DMS153 treated with DMSO at 0.1 percent for 48 hours (cell line): ENCODE results near the gene NRTN.
"Not testable (repeated sequence)": the region's sequence is repeated elsewhere in the genome, so short reads cannot be mapped to it uniquely, and the experiment has no call there.

ENCODE experiments used
- DNase-seq: peaks from one replicate; lab custom pipeline; 2025; ENCODE audit not compliant: unreplicated experiment; lab: John Stamatoyannopoulos, UW

The NRTN gene, protein sequence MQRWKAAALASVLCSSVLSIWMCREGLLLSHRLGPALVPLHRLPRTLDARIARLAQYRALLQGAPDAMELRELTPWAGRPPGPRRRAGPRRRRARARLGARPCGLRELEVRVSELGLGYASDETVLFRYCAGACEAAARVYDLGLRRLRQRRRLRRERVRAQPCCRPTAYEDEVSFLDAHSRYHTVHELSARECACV

DNA sequence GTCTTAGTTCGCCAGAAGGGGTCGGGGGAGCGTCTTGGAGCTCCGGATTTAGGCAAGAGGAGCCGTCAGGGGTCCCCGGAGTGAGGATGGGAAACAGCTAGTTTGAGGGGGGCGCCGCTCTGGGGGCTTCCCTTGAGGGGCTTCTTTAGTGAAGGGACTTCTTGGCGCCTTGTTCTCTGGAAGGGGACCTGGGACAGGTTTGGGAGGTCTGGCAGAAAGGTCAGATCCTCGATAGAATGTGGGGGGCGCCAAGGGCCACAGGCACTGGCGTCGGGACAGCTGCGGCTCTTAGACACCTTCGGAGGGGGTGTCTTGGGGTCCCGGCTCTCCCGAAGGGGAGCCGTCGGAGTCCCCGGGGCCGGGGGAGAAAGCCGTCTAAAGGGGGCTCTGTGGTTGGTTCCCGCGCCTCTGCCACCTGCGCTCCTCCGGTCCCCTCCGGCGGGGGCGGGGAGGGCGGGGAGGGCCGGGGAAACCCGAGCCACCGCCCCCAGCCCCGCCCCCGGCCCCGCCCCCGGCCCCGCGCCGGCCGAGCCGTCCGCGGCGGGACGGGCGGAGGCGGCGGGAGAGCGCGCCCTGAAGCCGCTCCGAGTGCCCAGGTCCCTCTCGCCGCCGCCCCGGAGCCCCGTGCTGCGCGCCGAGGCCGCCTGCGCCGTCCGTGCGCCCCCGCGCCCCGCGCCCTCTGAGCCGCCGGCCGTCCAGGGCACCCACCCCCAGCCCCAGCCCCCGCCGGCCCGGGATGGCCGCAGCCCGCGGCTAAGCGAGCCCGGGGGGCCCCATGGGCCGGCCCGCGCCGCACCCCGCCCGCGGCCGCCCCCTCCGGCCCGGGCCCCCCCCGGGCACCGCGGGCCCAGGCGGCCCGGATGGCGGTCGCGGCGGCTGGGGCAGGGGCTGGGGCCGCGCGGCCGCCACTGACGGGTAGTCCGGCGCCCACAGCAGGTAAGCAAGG lies at the start of gene NRTN:
Gene NRTN, plus strand, starts transcription at position 552 of the 946 bp plus-strand sequence. CDS start 19,099 bp downstream, outside the sequence.
- no peak for DNase-seq

DNA sequence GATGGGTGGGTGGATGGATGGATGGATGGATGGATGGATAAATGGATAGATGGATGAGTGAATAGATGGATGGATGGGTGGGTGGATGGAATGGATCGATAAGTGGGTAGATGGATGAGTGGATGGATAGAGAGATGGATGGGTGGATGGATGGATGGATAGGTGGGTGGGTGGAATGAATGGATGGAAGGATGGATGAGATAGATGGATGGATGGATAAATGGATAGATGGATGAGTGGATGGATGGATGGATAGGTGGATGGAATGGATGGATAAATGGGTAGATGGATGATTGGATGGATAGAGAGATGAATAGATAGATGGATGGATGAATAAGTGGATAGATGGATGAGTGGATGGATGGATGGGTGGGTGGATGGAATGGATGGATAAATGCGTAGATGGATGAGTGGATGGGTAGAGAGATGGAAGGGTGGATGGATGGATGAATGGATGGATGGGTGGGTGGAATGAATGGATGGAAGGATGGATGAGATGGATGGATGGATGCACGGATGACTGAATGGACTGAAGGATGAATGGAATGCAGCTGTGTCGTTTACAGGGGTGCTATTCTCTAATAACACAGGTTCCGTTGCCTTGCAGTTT lies 42.2 kb upstream of the NRTN start:
- DNase-seq, result no peak

DNA sequence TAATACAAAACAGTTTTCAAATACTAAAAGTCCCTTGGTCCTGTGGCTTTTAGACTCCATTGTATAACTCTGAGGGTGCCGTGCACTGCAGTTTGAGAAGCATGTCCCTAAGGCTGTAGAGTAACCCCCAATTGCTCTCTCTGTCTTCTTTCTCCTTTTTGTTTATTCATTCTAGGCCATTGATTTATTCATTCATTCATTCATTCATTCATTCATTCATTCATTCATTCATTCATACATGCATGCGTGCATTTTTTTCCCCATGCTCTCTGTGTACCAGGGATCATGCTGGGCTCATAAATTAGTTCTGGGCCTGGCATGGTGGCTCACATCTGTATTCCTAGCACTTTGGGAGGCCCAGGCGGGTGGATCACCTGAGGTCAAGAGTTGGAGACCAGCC lies 39.6 kb upstream of the NRTN start:
- DNase-seq, result no peak

DNA sequence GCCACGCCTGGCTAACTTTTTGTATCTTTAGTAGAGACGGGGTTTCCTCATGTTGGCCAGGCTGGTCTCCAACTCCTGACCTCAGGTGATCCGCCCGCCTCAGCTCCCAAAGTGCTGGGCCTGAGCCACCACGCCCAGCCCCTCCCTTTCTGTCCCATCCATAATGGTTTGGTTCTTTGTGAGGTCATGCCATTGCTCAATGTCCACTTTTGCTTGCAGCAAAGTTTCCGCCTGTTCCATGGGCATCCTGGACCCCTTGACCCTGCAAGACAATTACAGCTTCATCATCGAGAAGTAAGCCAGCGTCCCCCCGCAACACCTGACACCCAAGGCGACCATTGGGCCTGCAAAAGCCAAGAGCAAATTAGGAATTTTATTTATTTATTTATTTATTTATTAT lies 36.9 kb upstream of the NRTN start:
- DNase-seq, result no peak

DNA sequence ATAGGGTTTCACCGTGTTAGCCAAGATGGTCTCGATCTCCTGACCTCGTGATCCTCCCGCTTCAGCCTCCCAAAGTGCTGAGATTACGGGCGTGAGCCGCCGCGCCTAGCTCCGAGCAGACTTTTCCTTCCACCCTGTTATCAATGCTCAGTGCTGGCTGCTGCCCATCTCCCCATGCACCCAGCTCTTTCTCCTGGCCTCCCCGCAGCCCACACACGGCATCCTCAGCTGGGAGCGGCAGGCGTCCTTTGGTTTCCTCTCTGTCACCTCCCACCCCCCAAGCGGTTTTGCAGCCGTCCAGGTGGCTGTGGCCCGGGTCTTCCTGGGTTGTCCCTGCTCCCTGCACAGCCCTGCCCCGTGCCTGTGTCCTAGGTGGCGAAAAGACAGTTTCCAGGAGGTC lies 32.5 kb upstream of the NRTN start:
- no peak for DNase-seq

DNA sequence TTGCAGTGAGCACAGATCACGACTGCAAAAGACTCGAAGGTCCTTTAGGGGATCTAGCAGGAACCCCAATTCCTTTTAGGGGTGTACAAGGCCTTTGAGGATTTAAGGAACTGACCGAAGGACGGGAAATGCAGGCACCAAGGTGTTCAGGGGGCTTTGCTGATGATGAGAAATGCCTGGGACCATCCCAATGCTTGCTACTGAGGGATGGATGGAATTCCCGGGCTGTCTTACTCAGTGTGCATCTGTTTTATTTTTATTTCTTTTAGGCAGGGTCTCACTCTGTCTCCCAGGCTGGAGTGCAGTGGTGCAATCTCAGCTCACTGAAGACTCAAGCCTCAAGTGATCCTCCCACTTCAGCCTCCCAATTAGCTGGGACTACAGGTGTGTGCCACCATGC lies 31.6 kb upstream of the NRTN start:
- no peak for DNase-seq

DNA sequence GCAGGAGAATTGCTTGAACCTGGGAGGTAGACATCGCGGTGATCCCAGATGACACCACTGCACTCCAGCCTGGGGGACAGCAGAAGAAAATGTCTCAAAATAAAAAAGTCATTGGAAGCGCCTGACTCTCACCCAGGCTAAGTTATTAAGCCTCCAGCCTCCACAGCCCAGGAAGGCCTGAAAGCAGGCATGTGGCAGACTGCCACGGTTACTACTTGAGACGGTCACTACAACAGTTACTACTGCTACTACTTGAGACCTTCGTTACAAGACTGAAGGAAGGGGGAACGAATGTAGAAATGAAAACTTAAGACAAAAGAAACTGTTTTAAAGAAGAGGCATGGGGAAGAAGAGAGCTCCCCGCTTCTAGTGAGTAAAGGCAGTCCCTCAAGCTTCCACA lies 29.9 kb upstream of the NRTN start:
- no peak for DNase-seq

DNA sequence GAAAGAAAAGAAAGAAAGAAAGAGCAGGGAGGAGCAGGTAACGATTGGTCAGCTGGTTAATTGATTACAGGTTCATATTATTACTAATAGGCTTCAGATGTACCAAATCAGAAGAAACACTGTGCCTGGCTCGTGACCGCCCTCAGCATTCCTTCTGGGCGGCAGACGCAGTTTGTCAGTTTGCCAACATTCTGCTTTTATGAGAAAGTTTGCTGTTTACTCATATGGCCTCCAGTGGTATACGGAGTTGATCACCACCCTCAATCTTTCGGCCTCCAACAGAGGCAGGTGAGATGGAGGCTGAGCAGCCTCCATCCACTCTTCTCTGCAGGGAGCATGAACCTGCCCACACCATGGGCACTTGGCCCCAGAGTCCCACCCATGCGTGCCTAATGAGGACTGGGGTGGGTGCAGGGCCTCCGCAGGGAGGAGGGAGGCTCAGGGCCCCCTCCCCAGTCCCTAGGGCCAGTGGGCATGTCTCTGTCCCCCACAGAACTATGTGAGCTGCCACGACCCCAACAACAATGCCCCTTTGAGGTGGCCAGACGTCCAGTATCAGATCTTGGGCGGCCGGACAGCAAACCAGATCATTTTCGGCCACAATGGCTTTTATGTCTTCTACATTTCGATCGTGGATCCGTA lies 29.1 kb upstream of the NRTN start:
- DNase-seq, result no peak

DNA sequence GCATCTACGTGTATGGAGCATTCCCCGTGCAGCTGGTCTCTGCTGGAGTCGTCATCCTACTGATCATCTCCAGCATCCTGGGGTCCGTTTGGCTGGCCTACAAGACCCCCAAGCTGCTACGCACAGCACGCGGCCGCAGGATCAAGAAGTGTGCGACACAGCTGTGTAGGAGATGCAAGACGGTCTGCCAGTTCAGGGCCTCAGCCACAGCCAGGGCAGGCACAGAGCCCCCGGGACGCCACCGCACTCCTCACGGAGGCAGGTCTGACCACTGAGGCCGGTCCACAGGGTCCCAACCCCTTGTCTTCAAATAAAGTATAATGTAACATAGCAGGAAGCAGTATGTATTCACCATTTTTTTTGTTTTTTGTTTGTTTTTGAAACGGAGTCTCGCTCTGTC lies 26.5 kb upstream of the NRTN start:
- no peak for DNase-seq

DNA sequence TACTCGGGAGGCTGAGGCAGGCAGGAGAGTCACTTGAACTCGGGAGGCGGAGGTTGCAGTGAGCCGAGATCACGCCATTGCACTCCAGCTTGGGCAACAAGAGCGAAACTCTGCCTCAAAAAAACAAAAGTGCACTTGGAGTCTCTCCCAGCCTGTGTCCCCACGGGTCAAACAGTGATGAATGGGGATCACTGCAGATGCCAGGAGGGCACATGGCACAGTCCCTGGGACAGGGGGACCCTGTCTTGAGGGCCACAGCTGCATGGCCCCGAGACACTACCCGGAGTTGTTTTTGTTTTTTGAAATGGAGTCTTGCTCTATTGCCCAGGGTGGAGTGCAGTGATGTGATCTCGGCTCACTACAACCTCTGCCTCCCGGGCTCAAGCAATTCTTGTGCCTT lies 24.0 kb upstream of the NRTN start:
- not testable (repeated sequence) for DNase-seq

DNA sequence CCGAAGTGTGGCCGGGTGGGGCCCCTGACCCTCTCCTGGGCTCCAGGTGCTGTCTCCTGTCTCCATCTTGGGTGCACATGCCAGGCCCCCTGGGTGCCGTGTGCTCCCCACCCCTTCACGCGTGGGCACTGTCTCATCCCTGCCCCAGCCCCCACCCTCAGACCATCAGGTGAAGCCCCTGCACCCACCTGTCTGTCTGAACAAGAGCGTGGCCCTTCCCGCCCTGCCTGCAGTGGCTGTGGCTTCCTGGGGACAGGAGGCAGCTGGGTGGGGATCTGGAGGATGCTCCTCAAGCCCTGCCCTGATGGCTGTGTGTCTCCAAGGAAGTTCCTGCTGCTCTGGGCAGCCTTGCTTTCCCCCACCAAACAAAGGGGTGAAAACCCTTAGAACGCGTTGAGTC lies 22.5 kb upstream of the NRTN start:
- no peak for DNase-seq

DNA sequence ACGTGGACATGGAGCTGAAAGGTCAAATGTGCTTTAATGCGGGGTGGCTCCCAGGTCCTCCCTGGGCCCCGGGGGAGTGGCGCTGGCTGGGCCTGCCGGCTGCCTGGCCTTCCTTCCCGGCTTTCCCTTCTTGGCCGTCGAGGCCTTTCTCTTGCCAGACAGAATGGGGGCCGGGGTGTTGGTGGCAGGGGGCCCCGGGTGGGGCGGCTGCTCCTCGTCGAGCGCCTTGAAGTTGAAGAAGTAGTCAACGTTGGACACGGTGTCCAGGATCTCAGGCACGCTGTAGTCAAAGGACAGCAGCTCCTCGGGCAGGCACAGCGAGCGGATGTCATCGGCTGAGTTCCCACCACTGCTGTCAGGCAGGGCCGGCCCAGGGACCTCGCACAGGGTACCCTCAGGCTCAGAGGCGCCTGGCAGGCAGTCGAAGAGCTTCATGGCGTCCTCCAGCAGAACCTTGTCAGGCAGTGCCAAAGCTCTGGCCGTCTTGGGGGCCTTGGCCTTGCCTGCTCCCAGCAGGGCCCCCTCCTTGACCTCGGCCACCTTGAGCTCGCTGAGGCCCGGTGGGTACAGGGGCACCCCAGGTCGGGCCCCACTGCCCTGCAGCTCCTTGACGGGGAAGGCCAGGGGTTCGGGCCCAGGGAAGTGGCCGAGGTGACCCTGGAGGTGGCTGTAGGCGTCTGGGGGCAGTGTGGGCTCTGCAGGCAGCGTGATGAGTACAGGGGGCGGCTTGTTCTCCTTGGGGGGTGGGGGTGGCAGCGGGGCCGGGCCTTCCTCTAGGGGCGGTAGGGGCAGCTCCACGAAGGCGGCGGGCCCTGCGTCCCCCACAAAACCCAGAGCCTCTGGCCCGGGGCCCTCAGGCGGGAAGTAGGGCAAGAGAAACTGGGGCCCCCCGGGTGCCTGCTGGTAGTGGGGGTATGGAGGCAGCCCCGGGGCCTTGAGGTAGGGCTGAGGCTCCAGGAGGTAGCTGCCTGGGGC lies 21.6 kb upstream of the NRTN start:
- no peak for DNase-seq

DNA sequence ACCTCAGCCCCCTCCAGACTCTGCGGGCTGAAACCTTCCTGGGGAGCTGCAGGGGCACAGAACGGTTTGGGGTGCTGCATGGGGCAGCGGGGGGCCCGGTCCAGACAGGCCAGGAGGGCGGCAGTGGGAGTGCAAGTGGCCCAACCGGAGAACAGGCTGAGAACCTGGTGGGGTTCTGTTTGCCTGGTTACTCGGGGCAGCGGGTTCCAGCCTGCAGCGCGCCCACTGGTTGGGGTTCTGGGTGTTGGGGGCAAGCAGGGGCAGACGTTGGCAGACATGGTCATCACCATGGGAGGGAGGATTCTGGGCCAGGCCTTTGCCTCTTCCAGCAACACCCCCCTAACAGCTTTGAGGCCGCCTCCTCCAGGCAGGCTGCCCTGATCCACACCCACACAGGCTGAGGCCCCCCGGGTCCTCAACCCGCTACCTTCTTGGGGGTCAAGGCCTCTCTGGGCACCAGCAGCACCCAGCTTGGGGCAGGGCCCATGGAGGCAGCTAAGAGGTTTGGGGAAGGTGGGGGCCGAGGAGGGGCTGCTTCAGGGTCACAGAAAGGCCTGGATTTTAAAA lies 20.2 kb upstream of the NRTN start, which contains the start of gene PRR22:
Gene PRR22, minus strand, starts transcription at position 166 of the 567 bp plus-strand sequence. Its CDS starts 86 bp downstream, at position 80.
- DNase-seq, result no peak

DNA sequence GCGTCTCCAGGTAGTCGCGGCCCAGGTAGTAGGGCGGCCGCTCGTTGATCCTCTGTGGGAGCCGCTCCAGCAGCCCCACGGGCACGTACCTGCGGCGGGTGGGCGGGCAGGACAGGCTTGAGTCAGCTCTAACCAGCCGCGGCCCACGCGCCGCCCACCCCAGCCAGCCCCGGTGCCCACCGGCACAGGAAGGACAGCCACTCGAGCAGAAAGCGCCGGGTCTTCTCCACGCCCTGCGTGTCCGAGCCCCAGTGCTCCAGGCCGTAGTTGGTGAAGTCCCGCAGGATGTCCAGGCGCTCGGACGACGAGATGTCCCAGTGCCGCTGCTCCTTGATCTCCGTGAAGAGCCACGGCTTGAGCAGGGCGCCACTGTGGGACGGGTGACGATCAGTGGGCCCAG lies 19.4 kb upstream of the NRTN start:
- no peak for DNase-seq

DNA sequence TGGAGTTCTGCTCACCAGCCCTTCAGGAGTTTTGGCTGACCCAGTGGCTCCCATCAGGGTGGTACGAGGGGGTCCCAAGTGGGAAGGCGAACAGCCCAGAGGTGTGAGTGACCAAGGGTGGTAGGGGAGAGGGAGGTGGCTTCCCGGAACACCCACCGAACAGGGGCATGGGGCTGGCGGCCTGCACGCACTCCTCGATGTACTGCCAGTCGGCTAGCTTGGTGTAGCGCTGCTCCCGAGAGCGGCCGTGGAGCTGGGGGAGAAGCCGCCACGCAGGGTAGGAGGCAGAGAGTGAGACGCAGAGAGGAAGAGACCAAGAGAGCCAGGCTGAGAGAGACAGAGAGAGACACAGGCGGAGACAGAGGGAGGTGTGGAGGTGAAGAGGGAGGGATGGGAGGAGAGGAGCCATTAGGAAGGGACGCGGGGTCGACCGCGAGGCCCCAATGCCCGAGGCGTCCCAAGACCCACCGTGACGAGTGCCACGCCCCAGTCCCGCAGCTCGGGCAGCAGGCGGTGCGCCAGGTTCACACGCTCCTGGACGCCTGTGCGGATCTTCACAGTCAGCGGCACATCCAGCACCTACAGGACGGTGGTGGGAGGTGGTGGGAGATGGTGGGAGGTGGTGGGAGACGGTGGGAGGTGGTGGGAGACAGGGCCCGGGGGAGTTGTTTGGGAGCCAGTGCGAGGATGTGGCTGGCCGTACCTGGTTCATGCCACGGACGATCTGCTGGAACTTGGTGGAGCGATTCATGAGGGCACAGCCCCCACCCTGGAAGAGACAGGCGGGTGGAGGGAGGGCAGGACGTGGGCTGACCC lies 18.1 kb upstream of the NRTN start:
- no peak for DNase-seq

DNA sequence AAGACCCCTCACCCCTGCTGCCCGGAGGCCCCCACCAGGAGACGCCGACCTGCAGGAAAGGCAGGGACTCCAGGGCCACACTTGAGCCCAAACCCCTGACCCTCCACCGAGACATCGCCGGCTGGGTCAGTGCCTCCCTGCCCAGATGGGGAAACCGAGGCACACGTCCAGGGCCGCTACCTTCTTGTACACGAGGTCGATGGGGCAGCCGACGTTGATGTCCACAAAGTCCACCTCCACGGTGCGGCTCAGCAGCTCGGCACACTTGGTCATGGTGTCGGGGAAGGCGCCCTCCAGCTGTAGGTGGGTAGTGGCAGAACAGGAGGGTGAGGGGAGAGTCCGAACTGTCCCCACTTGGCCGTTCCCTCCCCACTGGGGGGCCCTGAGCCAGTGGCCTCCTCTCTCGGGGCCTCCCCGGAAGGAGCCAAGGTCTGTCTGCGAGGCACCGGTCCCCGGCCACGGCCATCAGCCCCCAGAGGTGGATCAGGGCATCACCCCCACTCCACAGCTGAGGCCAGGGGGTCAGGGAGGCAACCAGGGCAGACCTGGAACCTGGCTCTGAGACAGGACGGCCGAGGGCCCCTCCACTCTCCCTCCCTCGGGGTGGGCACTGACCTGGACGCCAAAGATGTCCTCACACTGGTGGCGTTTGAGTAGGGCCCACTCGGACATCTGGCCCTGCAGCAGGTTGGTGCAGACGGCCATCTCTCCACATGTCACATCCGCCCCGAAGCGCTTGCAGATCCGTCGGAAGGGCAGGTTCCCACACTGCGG lies 17.3 kb upstream of the NRTN start:
- DNase-seq, result no peak

DNA sequence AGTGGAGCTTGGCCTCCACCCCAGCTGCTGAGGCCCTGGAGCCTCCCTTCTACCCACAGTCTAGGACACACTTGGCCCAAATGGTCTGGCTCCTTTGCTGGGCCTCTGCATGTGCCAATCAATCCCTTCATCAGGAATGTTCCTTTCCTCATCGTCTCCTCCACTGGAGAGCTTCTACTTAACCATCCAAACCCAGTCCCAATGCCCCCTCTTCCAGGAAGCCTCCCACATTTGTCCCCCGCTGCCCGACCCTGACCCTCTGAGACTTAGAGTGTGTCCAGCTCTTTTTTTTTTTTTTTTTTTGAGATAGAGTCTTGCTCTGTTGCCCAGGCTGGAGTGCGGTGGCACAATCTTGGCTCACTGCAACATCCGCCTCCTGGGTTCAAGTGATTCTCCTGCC lies 16.4 kb upstream of the NRTN start:
- no peak for DNase-seq

DNA sequence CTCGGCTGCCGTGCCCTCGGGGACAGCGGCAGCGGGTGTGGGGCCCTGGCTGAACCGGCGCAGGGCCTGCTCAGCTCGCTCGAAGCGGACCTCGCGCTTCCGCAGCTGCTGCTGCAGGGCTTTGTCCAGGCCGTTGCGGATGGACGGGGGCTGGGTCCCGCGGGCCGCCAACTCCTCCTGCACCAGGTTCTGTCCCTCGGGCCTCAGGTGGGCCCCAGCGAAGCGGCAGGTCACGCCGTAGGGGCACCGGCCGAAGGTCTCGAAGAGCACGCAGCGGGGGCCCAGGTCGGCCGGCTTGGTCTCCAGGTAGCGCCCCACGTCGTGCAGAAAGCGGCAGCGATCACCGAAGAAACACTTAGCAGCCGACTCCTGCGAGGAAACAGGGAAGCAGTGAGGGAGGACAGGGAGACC lies 15.5 kb upstream of the NRTN start:
- no peak for DNase-seq
